Activated CD8-positive, alpha-beta T cell treated with anti-CD3 and anti-CD28 coated beads for 36 hours (primary cell): ENCODE measurements around the gene SART3. TPM values are rescaled to one million over a fixed set of nuclear protein-coding genes. Genes with fewer than 3 reads are reported as not detected.

Experiments
- ATAC-seq: fragments of 200-7000 bp; cut with Tn5 transposase; one replicate; pipeline ENCODE4 v1.10.0; 2021; ENCODE audit warnings: mild to moderate bottlenecking, moderate library complexity
- CTCF ChIA-PET: fragments of 350-600 bp; sonication (Branson Sonifier 250); formaldehyde crosslinking; loops from one replicate; lab custom pipeline; 2021; ENCODE audit warnings: antibody characterized with exemption; lab: Charles Lee
- POLR2A ChIA-PET: fragments of 350-600 bp; sonication (Branson Sonifier 250); formaldehyde crosslinking; loops from one replicate; lab custom pipeline; 2021; ENCODE audit warnings: antibody characterized with exemption; lab: Charles Lee
- DNase-seq: peaks from one replicate; pipeline ENCODE4 v3.0.0-alpha.2; 2020
- H3K27ac Mint-ChIP-seq: one replicate; pipeline ENCODE4 v1.8.0; 2021; ENCODE audit warnings: mild to moderate bottlenecking, mixed read lengths
- H3K27me3 Mint-ChIP-seq: one replicate; pipeline ENCODE4 v1.8.0; 2021; ENCODE audit warnings: mixed read lengths
- H3K36me3 Mint-ChIP-seq: one replicate; pipeline ENCODE4 v1.8.0; 2021; ENCODE audit warnings: low read depth, mixed read lengths
- H3K4me1 Mint-ChIP-seq: one replicate; pipeline ENCODE4 v1.8.0; 2021; ENCODE audit warnings: low read depth, mixed read lengths
- H3K4me3 Mint-ChIP-seq: one replicate; pipeline ENCODE4 v1.8.0; 2021; ENCODE audit warnings: mild to moderate bottlenecking, moderate library complexity, mixed read lengths
- H3K9me3 Mint-ChIP-seq: one replicate; pipeline ENCODE4 v1.8.0; 2021; ENCODE audit warnings: mixed read lengths
- CTCF ChIP-seq: fragments of 200-600 bp; IDR thresholded peaks from one replicate; pipeline ENCODE4 v1.8.0; 2022; ENCODE audit warnings: antibody characterized with exemption, mild to moderate bottlenecking
- intact Hi-C: fragments of 100-400 bp; cut with micrococcal nuclease; formaldehyde crosslinking; loops from one replicate; pipeline ENCODE4 v1.10.0; 2022
- total RNA-seq, 2 experiments: library from RNA; stranded (reverse); gene quantifications; one replicate each; pipeline ENCODE4 v1.2.3, GENCODE V29; 2021

SART3 gene
- total RNA-seq, 2 experiments from 2014 or later = 80.1 to 81.4 TPM

- no peak for DNase-seq
- no peak for ATAC-seq
- Mint-ChIP-seq H3K4me1 (peaks cover 59% of the 10 kb centered on the region), H3K9me3 (no peaks in the 10 kb centered on the region), H3K36me3 (peaks cover 57% of the 10 kb centered on the region), H3K4me3 (peak overlapping the region; percentile 99), H3K27me3 (no peaks in the 10 kb centered on the region), H3K27ac (peak overlapping the region; percentile 100)
- TF ChIP-seq CTCF = peak; percentile 60
- intact Hi-C loops = loop anchor here (1.0 to 10.0 kb wide), 4 partner anchors 55 to 391 kb away; no protein-coding TSS in a partner anchor
- POLR2A ChIA-PET = interaction anchor here (0.8 to 14.9 kb wide), 4 partner anchors 54 to 242 kb away, joined by 3 to 225 read pairs (median 41); partner anchors contain the start of gene SELPLG
- CTCF ChIA-PET = interaction anchor here (0.9 to 24.3 kb wide), 10 partner anchors 13 to 387 kb away, joined by 3 to 645 read pairs (median 10); partner anchors contain the start of gene SELPLG
Measured at GRCh38 chr12:108563804-108564151, 2.8 kb upstream of the SART3 start.

GRCh38 chr12:108563136-108563803 lies 2.3 kb upstream of the SART3 start:
- peak; percentile 60 for ATAC-seq
- POLR2A ChIA-PET = interaction anchor here (1.0 to 14.9 kb wide), 4 partner anchors 54 to 67 kb away, joined by 3 to 225 read pairs (median 42); partner anchors contain the start of gene SELPLG
- H3K27ac Mint-ChIP-seq = peak overlapping the region; percentile 100

DNA sequence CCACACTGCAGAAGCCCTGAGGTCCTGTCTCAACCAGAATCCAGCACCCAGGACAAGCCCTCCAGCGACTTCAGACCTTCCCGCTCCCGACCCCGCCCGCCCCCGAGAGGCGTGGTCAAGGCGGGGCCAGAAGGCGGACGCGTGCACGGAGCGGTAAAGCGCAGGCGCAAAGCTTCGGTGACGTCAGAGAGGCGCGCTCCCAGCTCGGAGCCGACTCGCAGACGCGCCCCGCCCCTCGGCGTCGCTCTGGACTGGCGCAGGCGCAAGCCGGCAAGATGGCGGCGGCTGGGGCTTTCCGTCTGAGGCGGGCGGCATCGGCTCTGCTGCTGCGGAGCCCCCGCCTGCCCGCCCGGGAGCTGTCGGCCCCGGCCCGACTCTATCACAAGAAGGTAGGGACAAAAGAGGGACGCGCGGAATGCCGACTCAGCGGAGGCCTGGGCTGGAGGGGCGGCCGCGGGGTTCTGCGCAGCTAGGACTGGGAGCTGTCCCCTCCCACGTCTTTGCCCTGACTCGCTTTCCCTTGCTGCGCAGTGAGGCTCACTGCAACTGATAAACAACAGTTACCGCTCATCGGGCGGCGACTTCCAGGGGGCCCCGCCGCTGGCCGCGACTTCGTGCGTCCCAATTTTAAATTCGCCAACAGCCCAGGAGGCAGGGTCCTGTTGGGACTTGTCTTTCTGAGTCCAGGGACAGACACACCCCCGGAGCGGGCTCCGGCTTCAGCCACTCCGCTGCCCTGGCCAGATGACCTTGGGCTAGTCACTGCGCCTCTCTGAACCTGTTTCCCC lies 1.6 kb upstream of the SART3 start, which contains the start of gene ISCU:
Gene ISCU, plus strand, starts transcription at position 249 of the 788 bp plus-strand sequence. Its CDS starts 27 bp downstream, at position 276.
- Mint-ChIP-seq H3K4me1 (peaks cover 55% of the 10 kb centered on the region), H3K36me3 (peaks cover 56% of the 10 kb centered on the region), H3K27me3 (no peaks in the 10 kb centered on the region), H3K27ac (peak within 1 kb of the TSS; percentile 100), H3K4me3 (peak within 1 kb of the TSS; percentile 99), H3K9me3 (no peaks in the 10 kb centered on the region)
- ChIA-PET POLR2A (interaction anchor here (0.6 to 14.9 kb wide), 9 partner anchors 13 to 877 kb away, joined by 3 to 225 read pairs (median 6); partner anchors contain the start of genes FICD and SELPLG), CTCF (interaction anchor here (0.9 to 24.3 kb wide), 8 partner anchors 9 to 241 kb away, joined by 3 to 645 read pairs (median 6); no protein-coding TSS in a partner anchor)
- ATAC-seq = peak; percentile 76
- TF ChIP-seq CTCF = no peak
- peak; percentile 97 for DNase-seq
- intact Hi-C loops = loop anchor here (1.0 to 10.0 kb wide), 4 partner anchors 56 to 392 kb away; no protein-coding TSS in a partner anchor

More at GRCh38 chr12:108563136-108563803, 2.3 kb upstream of the SART3 start:
- Mint-ChIP-seq H3K36me3 (peaks cover 55% of the 10 kb centered on the region), H3K27me3 (no peaks in the 10 kb centered on the region), H3K9me3 (no peaks in the 10 kb centered on the region), H3K4me3 (peak overlapping the region; percentile 99), H3K4me1 (peaks cover 56% of the 10 kb centered on the region)
- TF ChIP-seq CTCF = peak; percentile 89
- intact Hi-C loops = loop anchor here (1.0 to 10.0 kb wide), 4 partner anchors 55 to 392 kb away; no protein-coding TSS in a partner anchor
- CTCF ChIA-PET = interaction anchor here (0.9 to 24.3 kb wide), 13 partner anchors 8 to 388 kb away, joined by 3 to 645 read pairs (median 8); partner anchors contain the start of gene SELPLG
- DNase-seq = peak; percentile 96

GRCh38 chr12:108561852-108562347 lies 927 bp upstream of the SART3 start:
- intact Hi-C loops = loop anchor here (2.0 to 10.0 kb wide), 3 partner anchors 67 to 393 kb away; no protein-coding TSS in a partner anchor
- peaks cover 53% of the 10 kb centered on the region for H3K36me3 Mint-ChIP-seq
- H3K4me3 Mint-ChIP-seq = peak overlapping the region; percentile 99
- no peaks in the 10 kb centered on the region for H3K9me3 Mint-ChIP-seq
- DNase-seq (no peak), ATAC-seq (no peak)
- no peaks in the 10 kb centered on the region for H3K27me3 Mint-ChIP-seq
- ChIA-PET CTCF (interaction anchor here (0.9 to 24.3 kb wide), 9 partner anchors 9 to 241 kb away, joined by 3 to 645 read pairs (median 8); no protein-coding TSS in a partner anchor), POLR2A (interaction anchor here (0.6 to 14.9 kb wide), 9 partner anchors 13 to 877 kb away, joined by 3 to 225 read pairs (median 6); partner anchors contain the start of genes FICD and SELPLG)
- H3K4me1 Mint-ChIP-seq = peaks cover 55% of the 10 kb centered on the region
- peak overlapping the region; percentile 100 for H3K27ac Mint-ChIP-seq
- no peak for TF ChIP-seq CTCF
